HG03135 (cell line): ENCODE results near the gene CPEB1.
"Not testable (repeated sequence)": the region's sequence is repeated elsewhere in the genome, so short reads cannot be mapped to it uniquely, and the experiment has no call there.

ENCODE experiments used
- ATAC-seq: cut with Tn5 transposase; IDR thresholded peaks from one replicate; pipeline ENCODE4 v1.9.1; 2021; ENCODE audit warnings: mild to moderate bottlenecking, moderate library complexity; ENCODE audit not compliant: unreplicated experiment

CPEB1 gene

GRCh38 chr15:82548700-82549099 is 98.5 kb downstream of the CPEB1 start:
- ATAC-seq = no peak

GRCh38 chr15:82545478-82545877 is 101.7 kb downstream of the CPEB1 start:
- no peak for ATAC-seq

GRCh38 chr15:82545002-82545401 is 102.2 kb downstream of the CPEB1 start:
- no peak for ATAC-seq

GRCh38 chr15:82544431-82544830 is 102.7 kb downstream of the CPEB1 start:
- ATAC-seq = no peak

- no peak for ATAC-seq
These were observed 104.0 kb downstream of the CPEB1 start for GRCh38 chr15:82543160-82543559.

GRCh38 chr15:82540984-82541431 is 106.2 kb downstream of the CPEB1 start:
- ATAC-seq = no peak

- peak; percentile 95 for ATAC-seq
These were observed 106.8 kb downstream of the CPEB1 start, which contains the start of gene RPS17 for GRCh38 chr15:82540055-82540983. TSS of gene RPS17 (minus strand) at chr15:82540457. CDS start at chr15:82540428, 29 bp downstream.

GRCh38 chr15:82539691-82540054 is 107.5 kb downstream of the CPEB1 start:
- no peak for ATAC-seq

GRCh38 chr15:82538961-82539690 is 108.0 kb downstream of the CPEB1 start:
- no peak for ATAC-seq

GRCh38 chr15:82537351-82537908 is 109.7 kb downstream of the CPEB1 start:
- no peak for ATAC-seq

- no peak for ATAC-seq
These were observed 110.5 kb downstream of the CPEB1 start for GRCh38 chr15:82536409-82537350.

- no peak for ATAC-seq
These were observed 111.4 kb downstream of the CPEB1 start for GRCh38 chr15:82535566-82536408.

- ATAC-seq = not testable (repeated sequence)
These were observed 112.0 kb downstream of the CPEB1 start for GRCh38 chr15:82535151-82535550.

- ATAC-seq = not testable (repeated sequence)
These were observed 112.7 kb downstream of the CPEB1 start for GRCh38 chr15:82534457-82534861.

- no peak for ATAC-seq
These were observed 113.4 kb downstream of the CPEB1 start for GRCh38 chr15:82533801-82534200.

- ATAC-seq = no peak
These were observed 114.1 kb downstream of the CPEB1 start for GRCh38 chr15:82532991-82533481.

GRCh38 chr15:82532383-82532990 is 114.7 kb downstream of the CPEB1 start:
- no peak for ATAC-seq

GRCh38 chr15:82531496-82532382 is 115.4 kb downstream of the CPEB1 start:
- no peak for ATAC-seq
